Effector memory CD8-positive, alpha-beta T cell (primary cell): ENCODE results near the gene FBXO45.
"Not testable (repeated sequence)": the region's sequence is repeated elsewhere in the genome, so short reads cannot be mapped to it uniquely, and the experiment has no call there.

ENCODE experiments used
- ATAC-seq: fragments of 150-1000 bp; cut with Tn5 transposase; replicated peaks from 2 replicates; pipeline ENCODE4 v1.10.0; 2021; ENCODE audit warnings: mild to moderate bottlenecking, moderate library complexity
- DNase-seq, 3 experiments: peaks; one replicate each; pipeline ENCODE4 v3.0.0; 2021
- H3K27ac Mint-ChIP-seq, 2 donors: one replicate each; pipeline ENCODE4 v1.8.0; 2022; ENCODE audit warnings: mild to moderate bottlenecking in 2 of 2, mixed read lengths in 2 of 2, moderate library complexity in 2 of 2
- H3K27me3 Mint-ChIP-seq, 2 donors: one replicate each; pipeline ENCODE4 v1.8.0; 2022; ENCODE audit warnings: mixed read lengths in 2 of 2
- H3K36me3 Mint-ChIP-seq: one replicate; pipeline ENCODE4 v1.8.0; 2022; ENCODE audit warnings: mild to moderate bottlenecking, moderate library complexity, mixed read lengths; ENCODE audit not compliant: insufficient read depth
- H3K4me1 Mint-ChIP-seq, 2 donors: one replicate each; pipeline ENCODE4 v1.8.0; 2022; ENCODE audit warnings: low read depth in 2 of 2, mixed read lengths in 2 of 2
- H3K4me3 Mint-ChIP-seq, 2 donors: one replicate each; pipeline ENCODE4 v1.8.0; 2022; ENCODE audit warnings: mild to moderate bottlenecking in 2 of 2, mixed read lengths in 2 of 2, moderate library complexity in 2 of 2
- H3K9me3 Mint-ChIP-seq, 2 donors: one replicate each; pipeline ENCODE4 v1.8.0; 2022; ENCODE audit warnings: mixed read lengths in 2 of 2
- total RNA-seq, 9 experiments: gene quantifications; one replicate each; lab custom pipeline; 2026; lab: John Stamatoyannopoulos, UW

FBXO45 gene
- total RNA-seq, result 6.7 to 52.0 (median 34.3) reads per million in 9 experiments

DNA sequence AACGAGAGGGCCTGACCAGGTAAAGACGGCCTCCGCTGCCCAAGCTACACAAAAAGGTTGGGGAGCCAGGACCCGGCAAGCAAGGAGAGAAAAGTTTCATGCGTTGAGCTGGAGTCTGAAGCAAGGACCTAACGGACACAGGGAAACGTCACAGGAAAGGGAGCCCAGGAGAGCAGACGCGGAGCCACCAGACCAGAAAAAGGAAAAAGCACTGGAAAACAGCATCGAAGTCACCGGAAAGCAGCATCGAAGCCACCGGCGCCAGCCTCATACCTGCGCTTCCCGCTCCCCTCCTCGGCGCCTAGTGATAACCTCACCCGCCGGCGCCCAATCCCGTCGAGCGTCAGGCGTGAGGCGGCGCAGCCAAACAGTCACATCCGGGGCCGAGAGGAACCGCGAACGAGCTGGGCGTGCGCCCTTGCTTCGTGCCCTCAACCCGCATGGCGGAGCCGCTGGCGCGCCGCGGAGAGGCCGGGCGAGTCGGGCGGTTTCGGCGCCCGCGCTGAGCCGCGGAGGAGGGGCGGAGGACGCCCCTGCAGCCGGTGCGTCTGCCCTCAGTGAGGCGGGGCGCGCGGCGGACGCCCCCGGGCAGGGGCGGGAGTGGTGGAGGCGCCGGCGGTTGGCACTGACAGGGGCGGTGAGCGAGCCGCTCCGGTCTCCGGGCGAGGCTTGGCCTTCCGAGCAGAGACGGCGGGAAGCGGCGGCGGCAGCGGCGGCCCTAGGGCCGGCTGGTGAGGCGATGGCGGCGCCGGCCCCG is at the start of gene FBXO45, which contains the start of gene WDR53:
Gene FBXO45, plus strand, starts transcription at position 415 of the 757 bp plus-strand sequence. Its CDS starts 325 bp downstream, at position 740.
Gene WDR53, minus strand, starts transcription at position 309 of the 757 bp plus-strand sequence. CDS start 7,079 bp downstream, outside the sequence.
- H3K27me3 Mint-ChIP-seq, result no peaks in the 10 kb centered on the region
- no peaks in the 10 kb centered on the region for H3K9me3 Mint-ChIP-seq
- H3K4me1 Mint-ChIP-seq, result peaks cover 20 to 28% of the 10 kb centered on the region in 2 donors
- H3K27ac Mint-ChIP-seq, result peak within 1 kb of the TSS; percentile 95 to 99
- peak; percentile 93 to 96 (median 94) for DNase-seq
- ATAC-seq, result peak; percentile 89
- H3K36me3 Mint-ChIP-seq, result peaks cover 13% of the 10 kb centered on the region
- H3K4me3 Mint-ChIP-seq, result peak within 1 kb of the TSS; percentile 86 to 94

GRCh38 chr3:196518966-196519717 is 49.3 kb upstream of the FBXO45 start:
- ATAC-seq (peak; percentile 72), DNase-seq (peak; percentile 52 to 70 (median 59))
- no peak overlapping the region for H3K27ac Mint-ChIP-seq
- no peak overlapping the region for H3K4me3 Mint-ChIP-seq
- H3K27me3 Mint-ChIP-seq, result peaks cover 10 to 18% of the 10 kb centered on the region in 2 donors
- H3K9me3 Mint-ChIP-seq, result peaks cover 0 to 10% of the 10 kb centered on the region in 2 donors
- H3K36me3 Mint-ChIP-seq, result no peaks in the 10 kb centered on the region
- H3K4me1 Mint-ChIP-seq, result no peaks in the 10 kb centered on the region

GRCh38 chr3:196519718-196520082 is 48.8 kb upstream of the FBXO45 start:
- no peaks in the 10 kb centered on the region for H3K36me3 Mint-ChIP-seq
- DNase-seq (no peak), ATAC-seq (no peak)
- H3K4me3 Mint-ChIP-seq, result no peak overlapping the region
- H3K27me3 Mint-ChIP-seq, result peaks cover 10 to 18% of the 10 kb centered on the region in 2 donors
- H3K27ac Mint-ChIP-seq, result no peak overlapping the region
- no peaks in the 10 kb centered on the region for H3K4me1 Mint-ChIP-seq
- peaks cover 0 to 10% of the 10 kb centered on the region in 2 donors for H3K9me3 Mint-ChIP-seq

- H3K4me1 Mint-ChIP-seq, ATAC-seq, H3K27me3 Mint-ChIP-seq, H3K27ac Mint-ChIP-seq, H3K36me3 Mint-ChIP-seq, DNase-seq, H3K9me3 Mint-ChIP-seq, H3K4me3 Mint-ChIP-seq: not testable (repeated sequence)
Observed at GRCh38 chr3:196521291-196521690, 47.2 kb upstream of the FBXO45 start.

DNA sequence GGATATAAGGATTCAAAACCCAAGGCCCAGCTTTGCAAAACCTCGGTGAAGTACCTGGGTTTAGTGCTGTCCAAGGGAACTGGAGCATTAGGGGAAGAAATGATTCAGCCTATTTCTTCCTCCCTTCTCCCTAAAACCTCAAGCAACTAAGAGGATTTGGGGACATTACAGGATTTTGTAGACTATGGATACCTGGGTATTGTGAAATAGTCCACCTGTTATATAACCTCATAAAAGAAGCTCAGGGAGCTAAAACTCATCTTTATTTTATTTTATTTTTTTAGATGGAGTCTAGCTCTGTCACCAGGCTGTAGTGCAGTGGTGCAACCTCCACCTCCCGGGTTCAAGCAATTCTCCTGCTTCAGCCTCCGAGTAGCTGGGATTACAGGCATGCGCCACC is 44.6 kb upstream of the FBXO45 start:
- DNase-seq (no peak), ATAC-seq (no peak)
- Mint-ChIP-seq H3K27ac (no peak overlapping the region), H3K36me3 (no peaks in the 10 kb centered on the region), H3K9me3 (peaks cover 0 to 10% of the 10 kb centered on the region in 2 donors), H3K4me1 (peaks cover 0 to under 1% of the 10 kb centered on the region in 2 donors), H3K27me3 (no peaks in the 10 kb centered on the region), H3K4me3 (no peak overlapping the region)

DNA sequence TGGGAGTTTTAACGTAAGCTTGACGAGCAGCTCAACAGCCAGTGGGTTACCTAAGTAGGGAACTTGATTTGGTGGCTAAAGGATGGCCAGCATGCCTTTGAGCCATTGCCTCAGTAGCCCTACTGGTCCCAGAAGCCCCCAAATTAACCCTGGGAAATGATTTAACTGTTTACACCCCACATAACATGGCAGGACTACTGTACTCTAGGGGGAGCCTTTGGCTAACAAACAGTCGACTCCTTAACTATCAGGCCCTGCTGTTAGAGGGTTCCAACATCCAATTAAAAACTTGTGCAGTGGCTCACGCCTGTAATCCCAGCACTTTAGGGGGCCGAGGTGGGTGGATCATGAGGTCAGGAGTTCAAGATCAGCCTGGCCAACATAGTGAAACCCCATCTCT is 43.9 kb upstream of the FBXO45 start:
- DNase-seq (no peak), ATAC-seq (no peak)
- Mint-ChIP-seq H3K9me3 (peaks cover 0 to 10% of the 10 kb centered on the region in 2 donors), H3K4me1 (peaks cover 0 to 2% of the 10 kb centered on the region in 2 donors), H3K27ac (no peak overlapping the region), H3K36me3 (no peaks in the 10 kb centered on the region), H3K4me3 (no peak overlapping the region), H3K27me3 (no peaks in the 10 kb centered on the region)

DNA sequence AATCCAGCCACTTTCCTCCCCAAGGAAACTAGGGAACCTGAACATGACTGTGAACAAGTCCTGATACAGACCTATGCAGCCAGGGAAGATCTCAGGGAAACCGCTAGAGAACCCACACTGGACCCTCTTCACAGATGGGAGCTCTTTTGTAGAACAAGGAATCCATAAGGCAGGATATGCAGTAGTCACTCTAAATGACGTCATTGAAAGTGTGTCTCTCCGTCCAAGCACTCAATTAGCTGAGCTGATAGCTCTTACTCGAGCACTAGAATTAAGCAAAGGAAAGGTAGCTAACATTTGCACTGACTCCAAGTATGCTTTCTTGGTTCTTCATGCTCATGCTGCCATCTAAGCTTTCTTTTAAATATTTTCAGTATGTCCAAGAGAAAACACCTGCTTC is 43.3 kb upstream of the FBXO45 start:
- Mint-ChIP-seq H3K4me1 (peaks cover 0 to 2% of the 10 kb centered on the region in 2 donors), H3K27ac (no peak overlapping the region), H3K4me3 (no peak overlapping the region), H3K27me3 (no peaks in the 10 kb centered on the region), H3K36me3 (no peaks in the 10 kb centered on the region), H3K9me3 (peaks cover 0 to 9% of the 10 kb centered on the region in 2 donors)
- no peak for DNase-seq
- no peak for ATAC-seq

GRCh38 chr3:196528639-196529233 is 39.7 kb upstream of the FBXO45 start:
- Mint-ChIP-seq H3K27ac (no peak overlapping the region), H3K27me3 (peaks cover 9 to 12% of the 10 kb centered on the region in 2 donors), H3K9me3 (no peaks in the 10 kb centered on the region), H3K4me3 (peak overlapping the region; percentile 65 to 72), H3K4me1 (peaks cover 0 to 2% of the 10 kb centered on the region in 2 donors), H3K36me3 (no peaks in the 10 kb centered on the region)
- ATAC-seq (peak; percentile 96), DNase-seq (peak; percentile 77 to 86 (median 78))

DNA sequence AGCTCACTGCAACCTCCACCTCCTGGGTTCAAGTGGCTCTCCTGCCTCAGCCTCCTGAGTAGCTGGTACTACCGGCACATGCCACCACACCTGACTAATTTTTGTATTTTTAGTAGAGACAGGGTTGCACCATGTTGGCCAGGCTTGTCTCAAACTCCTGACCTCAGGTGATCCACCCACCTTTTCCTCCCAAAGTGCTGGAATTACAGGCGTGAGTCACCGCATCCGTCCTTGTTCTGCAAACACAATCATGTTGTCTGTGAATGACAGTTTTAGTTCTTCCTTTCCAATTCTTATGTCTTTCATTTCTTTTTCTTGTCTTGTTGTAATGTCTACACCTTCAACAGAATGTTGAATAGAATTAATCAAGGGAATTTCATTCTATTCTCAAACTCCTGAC is 37.0 kb upstream of the FBXO45 start:
- Mint-ChIP-seq H3K27me3 (peaks cover 9 to 12% of the 10 kb centered on the region in 2 donors), H3K4me3 (no peak overlapping the region), H3K4me1 (peaks cover 0 to 2% of the 10 kb centered on the region in 2 donors), H3K36me3 (no peaks in the 10 kb centered on the region), H3K27ac (no peak overlapping the region), H3K9me3 (no peaks in the 10 kb centered on the region)
- DNase-seq (no peak), ATAC-seq (no peak)

- Mint-ChIP-seq H3K4me1 (peaks cover 2 to 4% of the 10 kb centered on the region in 2 donors), H3K9me3 (no peaks in the 10 kb centered on the region), H3K27me3 (peaks cover 15 to 19% of the 10 kb centered on the region in 2 donors), H3K27ac (no peak overlapping the region), H3K36me3 (no peaks in the 10 kb centered on the region), H3K4me3 (no peak overlapping the region)
- no peak for DNase-seq
- no peak for ATAC-seq
Observed at GRCh38 chr3:196533260-196533681, 35.2 kb upstream of the FBXO45 start.

- Mint-ChIP-seq H3K27me3 (peaks cover 9 to 14% of the 10 kb centered on the region in 2 donors), H3K36me3 (no peaks in the 10 kb centered on the region), H3K27ac (no peak overlapping the region), H3K4me1 (peaks cover 0 to 4% of the 10 kb centered on the region in 2 donors), H3K9me3 (no peaks in the 10 kb centered on the region), H3K4me3 (no peak overlapping the region)
- ATAC-seq, result no peak
- peak; percentile 58 to 60 (median 59) for DNase-seq
Observed at GRCh38 chr3:196537319-196537984, 31.0 kb upstream of the FBXO45 start.

GRCh38 chr3:196541684-196542445 is 26.6 kb upstream of the FBXO45 start:
- Mint-ChIP-seq H3K4me1 (peaks cover 0 to 4% of the 10 kb centered on the region in 2 donors), H3K27ac (no peak overlapping the region)
- DNase-seq, result no peak

More at GRCh38 chr3:196541684-196542445, 26.6 kb upstream of the FBXO45 start:
- Mint-ChIP-seq H3K27me3 (peaks cover 9 to 20% of the 10 kb centered on the region in 2 donors), H3K9me3 (no peaks in the 10 kb centered on the region), H3K36me3 (no peaks in the 10 kb centered on the region), H3K4me3 (no peak overlapping the region)
- ATAC-seq, result no peak
